OCI-LY3 (cell line): Measurements from ENCODE around the gene ODC1.

Experiments
- H2AFZ ChIP-seq: fragments of 200-600, 300-600 bp; shearing (Covaris generic); 2 replicates; pipeline ENCODE4 v1.6.0; 2014; ENCODE audit warnings: antibody characterized with exemption, low read depth, low read length
- H3K27ac ChIP-seq: fragments of 200-600, 300-600 bp; sonication (generic); 2 replicates; pipeline ENCODE4 v1.5.1; 2014; ENCODE audit warnings: mild to moderate bottlenecking, low read length, moderate library complexity, mixed read lengths
- H3K27me3 ChIP-seq: fragments of 200-600, 300-600 bp; sonication (generic); 2 replicates; pipeline ENCODE4 v1.6.1; 2014; ENCODE audit warnings: low read depth, low read length, mixed read lengths
- H3K36me3 ChIP-seq: fragments of 200-600, 300-600 bp; sonication (generic); replicated peaks from 2 replicates; pipeline ENCODE3; 2014; ENCODE audit warnings: low read depth, low read length, mixed read lengths
- H3K4me1 ChIP-seq: fragments of 300-600, 200-600 bp; sonication (generic); 2 replicates; pipeline ENCODE4 v1.6.1; 2014; ENCODE audit warnings: low read length, mixed read lengths
- H3K4me2 ChIP-seq: fragments of 200-600, 300-600 bp; sonication (generic); 2 replicates; pipeline ENCODE4 v1.6.1; 2014; ENCODE audit warnings: low read length, mixed read lengths
- H3K4me3 ChIP-seq: fragments of 300-600, 200-600 bp; sonication (generic); 2 replicates; pipeline ENCODE4 v1.5.1; 2014; ENCODE audit warnings: antibody characterized with exemption, mild to moderate bottlenecking, low read length, moderate library complexity
- H3K79me2 ChIP-seq: fragments of 300-600, 200-600 bp; shearing (Covaris generic); 2 replicates; pipeline ENCODE4 v1.6.1; 2014; ENCODE audit warnings: mild to moderate bottlenecking, low read length, mixed read lengths
- H3K9ac ChIP-seq: fragments of 300-600, 200-600 bp; shearing (Covaris generic); 2 replicates; pipeline ENCODE4 v1.6.0; 2014; ENCODE audit warnings: mild to moderate bottlenecking, low read length, moderate library complexity
- H3K9me3 ChIP-seq: fragments of 200-600, 300-600 bp; shearing (Covaris generic); 2 replicates; pipeline ENCODE4 v1.6.1; 2014; ENCODE audit warnings: low read length, mixed read lengths; ENCODE audit not compliant: insufficient read depth
- H4K20me1 ChIP-seq: fragments of 200-600, 300-600 bp; sonication (generic); 2 replicates; pipeline ENCODE4 v1.6.1; 2016; ENCODE audit warnings: low read length, mixed read lengths; ENCODE audit not compliant: insufficient read depth
- CTCF ChIP-seq: fragments of 200-600, 300-600 bp; sonication (generic); IDR thresholded peaks from 2 replicates; pipeline ENCODE4 v1.5.1; 2014; ENCODE audit warnings: antibody characterized with exemption, low read length, low read depth
- EZH2phosphoT487 ChIP-seq: fragments of 200-600 bp; shearing (Covaris generic); IDR thresholded peaks from 2 replicates; pipeline ENCODE4 v1.6.1; 2018; ENCODE audit warnings: antibody characterized with exemption, mixed run types, low read depth

The ODC1 gene

GRCh38 chr2:10408649-10409579 is 39.2 kb downstream of the ODC1 start:
- Histone ChIP-seq H3K36me3 (no peaks in the 10 kb centered on the region), H3K4me2 (peak overlapping the region; percentile 77), H3K9ac (0 out of 2 replicates have a peak overlapping the region, but pooled peaks have one; percentile 24), H3K27me3 (no peaks in the 10 kb centered on the region), H3K9me3 (no peaks in the 10 kb centered on the region), H4K20me1 (no peaks in the 10 kb centered on the region), H3K4me3 (peak overlapping the region; percentile 57), H2AFZ (no peak overlapping the region), H3K27ac (no peak overlapping the region), H3K79me2 (no peaks in the 10 kb centered on the region), H3K4me1 (peaks cover 60% of the 10 kb centered on the region)
- TF ChIP-seq EZH2phosphoT487 = no peak
- TF ChIP-seq CTCF = peak; percentile 91

GRCh38 chr2:10407841-10408648 is 40.1 kb downstream of the ODC1 start:
- no peaks in the 10 kb centered on the region for H4K20me1 ChIP-seq
- TF ChIP-seq EZH2phosphoT487 = no peak
- no peak for TF ChIP-seq CTCF
- no peak overlapping the region for H3K27ac ChIP-seq
- H3K9ac ChIP-seq = no peak overlapping the region
- no peak overlapping the region for H2AFZ ChIP-seq
- H3K4me2 ChIP-seq = peak overlapping the region; percentile 77
- no peaks in the 10 kb centered on the region for H3K27me3 ChIP-seq
- H3K36me3 ChIP-seq = no peaks in the 10 kb centered on the region
- no peaks in the 10 kb centered on the region for H3K79me2 ChIP-seq
- peaks cover 52% of the 10 kb centered on the region for H3K4me1 ChIP-seq
- no peaks in the 10 kb centered on the region for H3K9me3 ChIP-seq
- H3K4me3 ChIP-seq = peak overlapping the region; percentile 57; the same call in 1 of the 2 replicates

GRCh38 chr2:10407432-10407831 is 40.7 kb downstream of the ODC1 start:
- H3K9me3 ChIP-seq = no peaks in the 10 kb centered on the region
- H2AFZ ChIP-seq = no peak overlapping the region
- no peak for TF ChIP-seq EZH2phosphoT487
- no peak for TF ChIP-seq CTCF
- peak overlapping the region; percentile 77 for H3K4me2 ChIP-seq
- H3K27ac ChIP-seq = no peak overlapping the region
- no peaks in the 10 kb centered on the region for H4K20me1 ChIP-seq
- H3K9ac ChIP-seq = no peak overlapping the region
- peaks cover 46% of the 10 kb centered on the region for H3K4me1 ChIP-seq
- H3K79me2 ChIP-seq = no peaks in the 10 kb centered on the region
- H3K27me3 ChIP-seq = no peaks in the 10 kb centered on the region
- no peaks in the 10 kb centered on the region for H3K36me3 ChIP-seq
- H3K4me3 ChIP-seq = no peak overlapping the region
